Spleen (tissue), 7 donors: Measurements from ENCODE around the gene CHST15.

Source experiments
- POLR2A ChIP-seq, 3 donors: fragments of 450-650 bp; IDR thresholded peaks; one replicate each; pipeline ENCODE4 v1.5.1; 2017; ENCODE audit warnings: antibody characterized with exemption in 3 of 3, mild to moderate bottlenecking in 1 of 3
- POLR2AphosphoS5 ChIP-seq, 3 donors: sonication (generic); formaldehyde crosslinking; IDR thresholded peaks; one replicate each; pipeline ENCODE4 v1.5.1; 2017; ENCODE audit warnings: antibody characterized with exemption in 3 of 3
- TF ChIP-seq, protein P1 (sequence below), 11 experiments: fragments of 200-600 bp in 7 of 11; fragments of 450-650 bp in 4 of 11; sonication (generic) in 4 of 11; IDR thresholded peaks in 8 of 11; conservative IDR thresholded peaks in 3 of 11; 1 replicate in 7 of 11; 2 replicates in 4 of 11; pipeline versions ENCODE4 v1.4.0 to v1.8.0; 2016 to 2021; ENCODE audit warnings: antibody characterized with exemption in 11 of 11, inconsistent platforms in 4 of 11, mild to moderate bottlenecking in 1 of 11
- donor health status: DM: no; HTN: no; CAD: no; lungs with moderate emphysema.
- donor health status: DM: no; HTN: no; CAD: no.
- donor health status: DM: no; HTN: no; CAD: no.

GRCh38 chr10:124028700-124029480 lies 64.5 kb downstream of the CHST15 start:
- TF ChIP-seq POLR2A (IDR thresholded peaks at IDR 0.05) (no peak), POLR2AphosphoS5 (IDR thresholded peaks at IDR 0.05) (peak in 1 of 3 donors; percentile 31)
- TF ChIP-seq, protein P1, sequence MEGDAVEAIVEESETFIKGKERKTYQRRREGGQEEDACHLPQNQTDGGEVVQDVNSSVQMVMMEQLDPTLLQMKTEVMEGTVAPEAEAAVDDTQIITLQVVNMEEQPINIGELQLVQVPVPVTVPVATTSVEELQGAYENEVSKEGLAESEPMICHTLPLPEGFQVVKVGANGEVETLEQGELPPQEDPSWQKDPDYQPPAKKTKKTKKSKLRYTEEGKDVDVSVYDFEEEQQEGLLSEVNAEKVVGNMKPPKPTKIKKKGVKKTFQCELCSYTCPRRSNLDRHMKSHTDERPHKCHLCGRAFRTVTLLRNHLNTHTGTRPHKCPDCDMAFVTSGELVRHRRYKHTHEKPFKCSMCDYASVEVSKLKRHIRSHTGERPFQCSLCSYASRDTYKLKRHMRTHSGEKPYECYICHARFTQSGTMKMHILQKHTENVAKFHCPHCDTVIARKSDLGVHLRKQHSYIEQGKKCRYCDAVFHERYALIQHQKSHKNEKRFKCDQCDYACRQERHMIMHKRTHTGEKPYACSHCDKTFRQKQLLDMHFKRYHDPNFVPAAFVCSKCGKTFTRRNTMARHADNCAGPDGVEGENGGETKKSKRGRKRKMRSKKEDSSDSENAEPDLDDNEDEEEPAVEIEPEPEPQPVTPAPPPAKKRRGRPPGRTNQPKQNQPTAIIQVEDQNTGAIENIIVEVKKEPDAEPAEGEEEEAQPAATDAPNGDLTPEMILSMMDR (IDR thresholded peaks at IDR 0.05 in 8 of 11, conservative IDR thresholded peaks at IDR 0.05 in 3 of 11), result no peak
